ENCODE data around the gene JAG2.
A peak's percentile ranks its signal among the peaks of the same experiment; 100 is the strongest.

Gene JAG2

DNA sequence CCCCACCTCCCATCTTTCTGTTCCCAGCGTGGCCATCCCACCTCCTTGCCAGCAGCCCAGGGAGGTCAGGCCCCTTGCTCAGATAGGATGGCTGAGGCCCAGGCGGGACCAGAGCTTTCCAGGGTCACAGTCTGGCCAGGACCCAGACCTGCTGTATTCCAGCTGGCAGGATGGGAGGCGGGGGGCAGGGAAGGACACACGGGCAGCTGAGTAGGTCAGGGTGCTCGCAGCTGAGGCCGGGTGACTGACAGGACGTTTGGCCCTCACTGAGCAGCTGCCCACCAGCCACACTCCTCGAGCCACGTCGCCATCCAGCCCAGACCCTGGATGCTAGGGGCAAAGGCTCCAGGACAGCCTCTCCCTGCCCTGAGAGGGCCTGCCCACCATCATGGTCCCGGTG lies 8.5 kb upstream of the JAG2 start:
- TF ChIP-seq ZNF626 (tag by site-specific recombination; IDR thresholded peaks at IDR 0.05): no peak
- no peak for TF ChIP-seq BCL11A (tag by site-specific recombination; IDR thresholded peaks at IDR 0.05; ENCODE audit: low read depth)
- TF ChIP-seq ZNF24 (tag by site-specific recombination; IDR thresholded peaks at IDR 0.05): no peak
- TF ChIP-seq HOXD13 (CRISPR knock-in tag; IDR thresholded peaks at IDR 0.05; ENCODE audit: borderline replicate concordance): no peak
- no peak for TF ChIP-seq GLIS1 (tag by site-specific recombination; IDR thresholded peaks at IDR 0.05)
- TF ChIP-seq, protein P1, sequence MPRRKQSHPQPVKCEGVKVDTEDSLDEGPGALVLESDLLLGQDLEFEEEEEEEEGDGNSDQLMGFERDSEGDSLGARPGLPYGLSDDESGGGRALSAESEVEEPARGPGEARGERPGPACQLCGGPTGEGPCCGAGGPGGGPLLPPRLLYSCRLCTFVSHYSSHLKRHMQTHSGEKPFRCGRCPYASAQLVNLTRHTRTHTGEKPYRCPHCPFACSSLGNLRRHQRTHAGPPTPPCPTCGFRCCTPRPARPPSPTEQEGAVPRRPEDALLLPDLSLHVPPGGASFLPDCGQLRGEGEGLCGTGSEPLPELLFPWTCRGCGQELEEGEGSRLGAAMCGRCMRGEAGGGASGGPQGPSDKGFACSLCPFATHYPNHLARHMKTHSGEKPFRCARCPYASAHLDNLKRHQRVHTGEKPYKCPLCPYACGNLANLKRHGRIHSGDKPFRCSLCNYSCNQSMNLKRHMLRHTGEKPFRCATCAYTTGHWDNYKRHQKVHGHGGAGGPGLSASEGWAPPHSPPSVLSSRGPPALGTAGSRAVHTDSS (tag by site-specific recombination; IDR thresholded peaks at IDR 0.05): no peak
- TF ChIP-seq ZNF2 (tag by site-specific recombination; IDR thresholded peaks at IDR 0.05): no peak
- no peak for TF ChIP-seq ZNF266 (tag by site-specific recombination; IDR thresholded peaks at IDR 0.05; ENCODE audit: low read depth)
- TF ChIP-seq ZNF239 (tag by site-specific recombination; IDR thresholded peaks at IDR 0.05): no peak
- TF ChIP-seq GLIS2 (tag by site-specific recombination; IDR thresholded peaks at IDR 0.05): no peak
- no peak for TF ChIP-seq ZNF248 (tag by site-specific recombination; IDR thresholded peaks at IDR 0.05)
- TF ChIP-seq, protein P2, sequence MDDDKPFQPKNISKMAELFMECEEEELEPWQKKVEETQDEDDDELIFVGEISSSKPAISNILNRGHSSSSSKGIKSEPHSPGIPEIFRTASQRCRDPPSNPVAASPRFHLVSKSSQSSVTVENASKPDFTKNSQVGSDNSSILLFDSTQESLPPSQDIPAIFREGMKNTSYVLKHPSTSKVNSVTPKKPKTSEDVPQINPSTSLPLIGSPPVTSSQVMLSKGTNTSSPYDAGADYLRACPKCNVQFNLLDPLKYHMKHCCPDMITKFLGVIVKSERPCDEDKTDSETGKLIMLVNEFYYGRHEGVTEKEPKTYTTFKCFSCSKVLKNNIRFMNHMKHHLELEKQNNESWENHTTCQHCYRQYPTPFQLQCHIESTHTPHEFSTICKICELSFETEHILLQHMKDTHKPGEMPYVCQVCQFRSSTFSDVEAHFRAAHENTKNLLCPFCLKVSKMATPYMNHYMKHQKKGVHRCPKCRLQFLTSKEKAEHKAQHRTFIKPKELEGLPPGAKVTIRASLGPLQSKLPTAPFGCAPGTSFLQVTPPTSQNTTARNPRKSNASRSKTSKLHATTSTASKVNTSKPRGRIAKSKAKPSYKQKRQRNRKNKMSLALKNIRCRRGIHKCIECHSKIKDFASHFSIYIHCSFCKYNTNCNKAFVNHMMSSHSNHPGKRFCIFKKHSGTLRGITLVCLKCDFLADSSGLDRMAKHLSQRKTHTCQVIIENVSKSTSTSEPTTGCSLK (tag by site-specific recombination; IDR thresholded peaks at IDR 0.05): no peak
- TF ChIP-seq, protein P3, sequence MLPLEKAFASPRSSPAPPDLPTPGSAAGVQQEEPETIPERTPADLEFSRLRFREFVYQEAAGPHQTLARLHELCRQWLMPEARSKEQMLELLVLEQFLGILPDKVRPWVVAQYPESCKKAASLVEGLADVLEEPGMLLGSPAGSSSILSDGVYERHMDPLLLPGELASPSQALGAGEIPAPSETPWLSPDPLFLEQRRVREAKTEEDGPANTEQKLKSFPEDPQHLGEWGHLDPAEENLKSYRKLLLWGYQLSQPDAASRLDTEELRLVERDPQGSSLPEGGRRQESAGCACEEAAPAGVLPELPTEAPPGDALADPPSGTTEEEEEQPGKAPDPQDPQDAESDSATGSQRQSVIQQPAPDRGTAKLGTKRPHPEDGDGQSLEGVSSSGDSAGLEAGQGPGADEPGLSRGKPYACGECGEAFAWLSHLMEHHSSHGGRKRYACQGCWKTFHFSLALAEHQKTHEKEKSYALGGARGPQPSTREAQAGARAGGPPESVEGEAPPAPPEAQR (tag by site-specific recombination; IDR thresholded peaks at IDR 0.05): no peak
- TF ChIP-seq ZNF157 (tag by site-specific recombination; IDR thresholded peaks at IDR 0.05): no peak
- no peak for TF ChIP-seq ZNF585B (tag by site-specific recombination; IDR thresholded peaks at IDR 0.05)
- ChIA-PET POLR2A (no interaction called here), CTCF (interaction anchor here (0.8 to 1.4 kb wide), 3 partner anchors 12 to 132 kb away, joined by 3 read pairs; no protein-coding TSS in a partner anchor)
- no peaks in the 10 kb centered on the region for H3K9me3 ChIP-seq (ENCODE audit: control insufficient read depth, insufficient read depth, low read depth, low read length)
- no peak overlapping the region for H3K27ac ChIP-seq (ENCODE audit: extremely low read depth, low read depth, low read length)
- H3K4me3 ChIP-seq (ENCODE audit: low read depth, low read length): no peak overlapping the region
- no peaks in the 10 kb centered on the region for H3K36me3 ChIP-seq (ENCODE audit: control insufficient read depth in 2 of 2, insufficient read depth in 1 of 2, low read length in 2 of 2)
- no peaks in the 10 kb centered on the region for H3K4me1 ChIP-seq (ENCODE audit: control insufficient read depth, insufficient read depth, low read length)

DNA sequence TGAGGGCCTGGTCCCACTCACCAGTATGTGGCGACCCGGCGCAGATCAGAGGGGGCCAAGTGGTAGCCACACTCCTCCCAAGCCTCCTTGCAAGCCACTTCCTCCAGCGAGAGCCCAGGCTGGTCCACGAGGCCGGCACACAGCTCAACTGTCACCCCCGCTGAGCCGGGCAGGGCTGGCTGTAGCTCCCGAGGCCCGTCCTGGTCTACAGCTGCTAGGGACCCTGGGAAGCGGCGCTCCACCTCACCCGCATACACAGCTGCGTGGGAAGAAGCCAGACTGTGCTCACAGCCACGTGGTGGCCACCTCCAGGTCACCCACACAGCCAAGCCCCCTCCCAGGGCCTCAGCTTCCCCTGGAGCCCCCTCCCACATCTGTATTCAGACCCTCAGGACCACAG lies 7.9 kb upstream of the JAG2 start:
- TF ChIP-seq ZBTB1 (tag by site-specific recombination; IDR thresholded peaks at IDR 0.05): no peak
- TF ChIP-seq EGR2 (tag by site-specific recombination; IDR thresholded peaks at IDR 0.05; ENCODE audit: low read depth): 0 out of 2 replicates have a peak, but pooled peaks have one; percentile 56
- no peak for TF ChIP-seq GLI4 (tag by site-specific recombination; IDR thresholded peaks at IDR 0.05)
- peak; percentile 72 for TF ChIP-seq ZFHX2 (tag by site-specific recombination; conservative IDR thresholded peaks at IDR 0.05)
- TF ChIP-seq ZNF16 (tag by site-specific recombination; IDR thresholded peaks at IDR 0.05; ENCODE audit: low read depth): peak; percentile 35; the same call in 1 of the 2 replicates
- TF ChIP-seq, protein P4, sequence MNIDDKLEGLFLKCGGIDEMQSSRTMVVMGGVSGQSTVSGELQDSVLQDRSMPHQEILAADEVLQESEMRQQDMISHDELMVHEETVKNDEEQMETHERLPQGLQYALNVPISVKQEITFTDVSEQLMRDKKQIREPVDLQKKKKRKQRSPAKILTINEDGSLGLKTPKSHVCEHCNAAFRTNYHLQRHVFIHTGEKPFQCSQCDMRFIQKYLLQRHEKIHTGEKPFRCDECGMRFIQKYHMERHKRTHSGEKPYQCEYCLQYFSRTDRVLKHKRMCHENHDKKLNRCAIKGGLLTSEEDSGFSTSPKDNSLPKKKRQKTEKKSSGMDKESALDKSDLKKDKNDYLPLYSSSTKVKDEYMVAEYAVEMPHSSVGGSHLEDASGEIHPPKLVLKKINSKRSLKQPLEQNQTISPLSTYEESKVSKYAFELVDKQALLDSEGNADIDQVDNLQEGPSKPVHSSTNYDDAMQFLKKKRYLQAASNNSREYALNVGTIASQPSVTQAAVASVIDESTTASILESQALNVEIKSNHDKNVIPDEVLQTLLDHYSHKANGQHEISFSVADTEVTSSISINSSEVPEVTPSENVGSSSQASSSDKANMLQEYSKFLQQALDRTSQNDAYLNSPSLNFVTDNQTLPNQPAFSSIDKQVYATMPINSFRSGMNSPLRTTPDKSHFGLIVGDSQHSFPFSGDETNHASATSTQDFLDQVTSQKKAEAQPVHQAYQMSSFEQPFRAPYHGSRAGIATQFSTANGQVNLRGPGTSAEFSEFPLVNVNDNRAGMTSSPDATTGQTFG (tag by site-specific recombination; IDR thresholded peaks at IDR 0.05; ENCODE audit: borderline replicate concordance): no peak
- TF ChIP-seq ZNF391 (tag by site-specific recombination; IDR thresholded peaks at IDR 0.05; ENCODE audit: borderline replicate concordance, low read depth): no peak
- TF ChIP-seq ZNF600 (tag by site-specific recombination; IDR thresholded peaks at IDR 0.05): peak; percentile 57
- TF ChIP-seq ZNF501 (tag by site-specific recombination; IDR thresholded peaks at IDR 0.05): no peak
- no peak for TF ChIP-seq ZNF155 (tag by site-specific recombination; IDR thresholded peaks at IDR 0.05)
- 0 out of 2 replicates have a peak, but pooled peaks have one; percentile 3 for TF ChIP-seq SP7 (tag by site-specific recombination; IDR thresholded peaks at IDR 0.05)
- TF ChIP-seq KLF7 (tag by site-specific recombination; IDR thresholded peaks at IDR 0.05; ENCODE audit: borderline replicate concordance): no peak
- no peak for TF ChIP-seq OSR2 (tag by site-specific recombination; IDR thresholded peaks at IDR 0.05)
- TF ChIP-seq WT1 (tag by site-specific recombination; IDR thresholded peaks at IDR 0.05): no peak
- Histone ChIP-seq H3K4me3 (ENCODE audit: low read depth, low read length) (no peak overlapping the region), H3K36me3 (ENCODE audit: control insufficient read depth in 2 of 2, insufficient read depth in 1 of 2, low read length in 2 of 2) (no peaks in the 10 kb centered on the region), H3K27ac (ENCODE audit: extremely low read depth, low read depth, low read length) (no peak overlapping the region), H3K4me1 (ENCODE audit: control insufficient read depth, insufficient read depth, low read length) (no peaks in the 10 kb centered on the region), H3K9me3 (ENCODE audit: control insufficient read depth, insufficient read depth, low read depth, low read length) (no peaks in the 10 kb centered on the region)
- ChIA-PET CTCF (interaction anchor here (0.5 to 1.4 kb wide), 5 partner anchors 10 to 315 kb away, joined by 3 to 5 read pairs (median 3); no protein-coding TSS in a partner anchor), POLR2A (no interaction called here)
